ENCODE results near the gene TINAGL1. TPM values are rescaled to one million over a fixed set of nuclear protein-coding genes. Genes with fewer than 3 reads are reported as not detected.

The TINAGL1 gene
- total and polyA plus RNA-seq, 2 experiments from 2014 or later: 9.1 to 10.3 TPM

DNA sequence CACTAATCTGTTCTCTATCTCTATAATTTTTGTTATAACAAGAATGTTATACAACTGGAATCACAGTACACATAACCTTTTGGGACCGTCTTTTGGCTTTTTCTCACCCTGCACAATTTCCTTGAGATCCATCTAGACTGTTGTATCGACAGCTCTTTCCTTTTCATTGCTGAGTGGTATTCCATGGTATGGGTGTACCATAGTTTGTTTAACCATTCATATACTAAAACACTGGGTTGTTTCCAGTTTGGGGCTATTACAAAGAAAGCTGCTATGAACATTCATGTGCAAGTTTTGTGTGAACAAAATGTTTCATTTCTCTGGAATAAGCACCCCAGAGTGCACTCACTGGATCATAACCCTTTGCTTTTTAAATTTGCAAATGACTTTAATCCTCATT, 25.8 kb downstream of the TINAGL1 start:
- Histone ChIP-seq H3K36me3 (no peaks in the 10 kb centered on the region), H3K9me3 (ENCODE audit: low read depth) (no peaks in the 10 kb centered on the region), H3K27me3 (peaks cover 7% of the 10 kb centered on the region), H3K4me1 (ENCODE audit: low read depth) (no peaks in the 10 kb centered on the region), H3K4me3 (no peak overlapping the region), H3K27ac (no peak overlapping the region)
- no peak for TF ChIP-seq CTCF (IDR thresholded peaks at IDR 0.05; ENCODE audit: low read depth, low read length)
- DNase-seq (ENCODE audit: low read depth in 1 of 2, low spot score in 1 of 2): no peak

- Histone ChIP-seq H3K27ac (no peak overlapping the region), H3K27me3 (peaks cover 3% of the 10 kb centered on the region), H3K4me1 (ENCODE audit: low read depth) (no peaks in the 10 kb centered on the region), H3K9me3 (ENCODE audit: low read depth) (no peaks in the 10 kb centered on the region), H3K4me3 (no peak overlapping the region), H3K36me3 (no peaks in the 10 kb centered on the region)
- peak in 1 of 2 donors; percentile 50 for DNase-seq (ENCODE audit: low read depth in 1 of 2, low spot score in 1 of 2)
- no peak for TF ChIP-seq CTCF (IDR thresholded peaks at IDR 0.05; ENCODE audit: low read depth, low read length)
Observed at GRCh38 chr1:31605908-31606427, 29.7 kb downstream of the TINAGL1 start.

GRCh38 chr1:31607360-31607759, 31.0 kb downstream of the TINAGL1 start:
- Histone ChIP-seq H3K4me3 (no peak overlapping the region), H3K36me3 (no peaks in the 10 kb centered on the region), H3K4me1 (ENCODE audit: low read depth) (no peaks in the 10 kb centered on the region), H3K9me3 (ENCODE audit: low read depth) (no peaks in the 10 kb centered on the region), H3K27me3 (peaks cover under 1% of the 10 kb centered on the region), H3K27ac (no peak overlapping the region)
- no peak for TF ChIP-seq CTCF (IDR thresholded peaks at IDR 0.05; ENCODE audit: low read depth, low read length)
- no peak for DNase-seq (ENCODE audit: low read depth in 1 of 2, low spot score in 1 of 2)

GRCh38 chr1:31609514-31610118, 33.3 kb downstream of the TINAGL1 start:
- DNase-seq (ENCODE audit: low read depth in 1 of 2, low spot score in 1 of 2): no peak
- H3K9me3 ChIP-seq (ENCODE audit: low read depth): no peaks in the 10 kb centered on the region
- H3K36me3 ChIP-seq: no peaks in the 10 kb centered on the region
- no peak overlapping the region for H3K4me3 ChIP-seq
- no peaks in the 10 kb centered on the region for H3K27me3 ChIP-seq
- TF ChIP-seq CTCF (IDR thresholded peaks at IDR 0.05; ENCODE audit: low read depth, low read length): no peak
- H3K4me1 ChIP-seq (ENCODE audit: low read depth): no peaks in the 10 kb centered on the region
- H3K27ac ChIP-seq: no peak overlapping the region

DNA sequence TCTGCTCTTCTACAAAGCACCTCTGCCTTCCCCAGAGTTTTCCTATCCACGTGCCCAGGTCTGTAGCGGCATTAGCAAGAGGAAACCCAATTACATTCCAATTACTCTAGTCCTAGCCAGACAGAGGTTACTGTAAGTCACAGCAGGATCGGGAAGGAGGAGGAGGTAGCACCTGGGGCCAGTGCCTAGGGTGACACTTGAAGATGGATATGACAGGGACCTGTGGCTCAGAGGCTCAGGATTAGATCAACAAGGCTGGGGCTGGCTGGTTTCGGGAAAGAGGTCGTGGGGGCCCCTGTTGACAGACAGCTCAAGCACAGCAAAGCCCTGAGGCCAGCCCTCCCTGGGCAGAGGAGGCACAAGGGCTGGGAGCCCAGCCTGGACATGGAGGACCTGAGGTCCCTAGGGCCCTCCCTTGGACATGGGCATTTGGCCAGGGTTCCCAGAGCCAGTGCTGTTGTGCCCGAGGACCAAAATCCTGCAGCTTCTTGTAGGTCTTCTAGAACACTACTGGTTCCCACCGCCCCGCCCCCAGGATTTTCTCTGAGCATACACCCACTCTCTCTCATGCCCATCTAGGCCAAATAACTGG, 38.2 kb downstream of the TINAGL1 start:
- DNase-seq (ENCODE audit: low read depth in 1 of 2, low spot score in 1 of 2): no peak
- Histone ChIP-seq H3K4me1 (ENCODE audit: low read depth) (peaks cover 3% of the 10 kb centered on the region), H3K27me3 (peaks cover 30% of the 10 kb centered on the region), H3K27ac (no peak overlapping the region), H3K36me3 (no peaks in the 10 kb centered on the region), H3K4me3 (no peak overlapping the region), H3K9me3 (ENCODE audit: low read depth) (no peaks in the 10 kb centered on the region)
- no peak for TF ChIP-seq CTCF (IDR thresholded peaks at IDR 0.05; ENCODE audit: low read depth, low read length)
